ENCODE measurements around the gene GLRX.
A peak's percentile ranks its signal among the peaks of the same experiment; 100 is the strongest.

Gene GLRX

DNA sequence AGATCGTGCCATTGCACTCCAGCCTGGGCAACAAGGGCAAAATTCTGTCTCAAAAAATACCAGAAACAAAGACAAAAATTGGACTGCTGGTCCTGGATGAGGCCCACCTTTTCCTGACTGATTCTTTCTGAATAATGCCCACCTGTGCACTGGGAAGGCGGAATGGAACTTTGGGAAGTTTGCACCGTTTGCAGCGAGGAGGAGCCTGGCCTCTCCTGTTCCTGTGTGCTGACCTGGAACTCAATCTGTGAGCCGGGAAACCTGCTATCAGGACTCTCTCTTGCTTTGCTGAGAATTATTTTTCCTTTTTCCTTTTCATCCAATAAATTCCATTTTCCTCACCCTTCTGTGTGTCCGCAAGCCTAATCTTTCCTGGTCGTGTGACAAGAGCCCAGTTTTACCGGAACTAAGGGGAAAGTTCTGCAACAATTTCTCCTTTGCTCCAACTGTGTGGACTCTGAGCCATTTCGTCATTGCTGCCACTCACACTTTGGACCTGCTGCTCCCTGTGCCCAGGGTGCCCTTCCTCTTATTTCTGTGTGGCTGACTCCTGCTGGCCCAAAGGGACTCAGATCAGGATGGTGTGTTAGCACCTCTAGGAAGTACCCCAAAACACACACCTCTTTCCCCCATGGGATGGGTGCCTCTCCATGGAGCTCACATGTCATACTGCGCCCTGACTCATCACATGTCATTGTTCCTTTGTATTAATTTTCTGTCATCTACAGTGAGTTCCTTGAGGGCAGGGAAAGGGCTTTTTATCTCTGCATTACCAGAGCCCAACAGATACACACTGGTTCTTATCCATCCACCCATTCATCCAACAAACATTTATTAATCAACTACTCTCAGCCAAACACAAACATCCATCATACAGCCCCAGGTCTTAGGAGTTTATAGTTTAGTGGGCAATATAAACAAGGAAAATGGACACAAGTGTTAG lies 4.7 kb upstream of the GLRX start:
- ATAC-seq (ENCODE audit: low read depth), result no peak
- H3K4me1 ChIP-seq (ENCODE audit: insufficient read depth, poor library complexity, severe bottlenecking), result peaks cover 15% of the 10 kb centered on the region
- H3K9me3 ChIP-seq (ENCODE audit: severe bottlenecking), result no peaks in the 10 kb centered on the region
- no peaks in the 10 kb centered on the region for H3K36me3 ChIP-seq (ENCODE audit: low read depth)
- no peak overlapping the region for H3K27ac ChIP-seq (ENCODE audit: poor library complexity, severe bottlenecking)
- H3K4me3 ChIP-seq (ENCODE audit: severe bottlenecking), result no peak overlapping the region
- H3K27me3 ChIP-seq (ENCODE audit: insufficient read depth, poor library complexity, severe bottlenecking), result no peaks in the 10 kb centered on the region
- TF ChIP-seq, protein P1, sequence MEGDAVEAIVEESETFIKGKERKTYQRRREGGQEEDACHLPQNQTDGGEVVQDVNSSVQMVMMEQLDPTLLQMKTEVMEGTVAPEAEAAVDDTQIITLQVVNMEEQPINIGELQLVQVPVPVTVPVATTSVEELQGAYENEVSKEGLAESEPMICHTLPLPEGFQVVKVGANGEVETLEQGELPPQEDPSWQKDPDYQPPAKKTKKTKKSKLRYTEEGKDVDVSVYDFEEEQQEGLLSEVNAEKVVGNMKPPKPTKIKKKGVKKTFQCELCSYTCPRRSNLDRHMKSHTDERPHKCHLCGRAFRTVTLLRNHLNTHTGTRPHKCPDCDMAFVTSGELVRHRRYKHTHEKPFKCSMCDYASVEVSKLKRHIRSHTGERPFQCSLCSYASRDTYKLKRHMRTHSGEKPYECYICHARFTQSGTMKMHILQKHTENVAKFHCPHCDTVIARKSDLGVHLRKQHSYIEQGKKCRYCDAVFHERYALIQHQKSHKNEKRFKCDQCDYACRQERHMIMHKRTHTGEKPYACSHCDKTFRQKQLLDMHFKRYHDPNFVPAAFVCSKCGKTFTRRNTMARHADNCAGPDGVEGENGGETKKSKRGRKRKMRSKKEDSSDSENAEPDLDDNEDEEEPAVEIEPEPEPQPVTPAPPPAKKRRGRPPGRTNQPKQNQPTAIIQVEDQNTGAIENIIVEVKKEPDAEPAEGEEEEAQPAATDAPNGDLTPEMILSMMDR (IDR thresholded peaks at IDR 0.05; ENCODE audit: poor library complexity, severe bottlenecking), result no peak
- no peak for DNase-seq (ENCODE audit: low spot score)

- no peak for ATAC-seq (ENCODE audit: low read depth)
- TF ChIP-seq, protein P1 (IDR thresholded peaks at IDR 0.05; ENCODE audit: poor library complexity, severe bottlenecking), result no peak
- Histone ChIP-seq H3K27ac (ENCODE audit: poor library complexity, severe bottlenecking) (no peak overlapping the region), H3K27me3 (ENCODE audit: insufficient read depth, poor library complexity, severe bottlenecking) (no peaks in the 10 kb centered on the region), H3K36me3 (ENCODE audit: low read depth) (no peaks in the 10 kb centered on the region), H3K4me1 (ENCODE audit: insufficient read depth, poor library complexity, severe bottlenecking) (peaks cover 20% of the 10 kb centered on the region), H3K9me3 (ENCODE audit: severe bottlenecking) (no peaks in the 10 kb centered on the region), H3K4me3 (ENCODE audit: severe bottlenecking) (no peak overlapping the region)
- no peak for DNase-seq (ENCODE audit: low spot score)
These were observed 3.0 kb upstream of the GLRX start for GRCh38 chr5:95825495-95825894.

GRCh38 chr5:95824747-95825146 lies 2.2 kb upstream of the GLRX start:
- no peaks in the 10 kb centered on the region for H3K9me3 ChIP-seq (ENCODE audit: severe bottlenecking)
- H3K4me1 ChIP-seq (ENCODE audit: insufficient read depth, poor library complexity, severe bottlenecking), result peaks cover 20% of the 10 kb centered on the region
- H3K27me3 ChIP-seq (ENCODE audit: insufficient read depth, poor library complexity, severe bottlenecking), result no peaks in the 10 kb centered on the region
- peak overlapping the region; percentile 82 for H3K27ac ChIP-seq (ENCODE audit: poor library complexity, severe bottlenecking)
- ATAC-seq (ENCODE audit: low read depth) (no peak), DNase-seq (ENCODE audit: low spot score) (no peak)
- H3K4me3 ChIP-seq (ENCODE audit: severe bottlenecking), result no peak overlapping the region
- H3K36me3 ChIP-seq (ENCODE audit: low read depth), result no peaks in the 10 kb centered on the region
- TF ChIP-seq, protein P1 (IDR thresholded peaks at IDR 0.05; ENCODE audit: poor library complexity, severe bottlenecking), result no peak

DNA sequence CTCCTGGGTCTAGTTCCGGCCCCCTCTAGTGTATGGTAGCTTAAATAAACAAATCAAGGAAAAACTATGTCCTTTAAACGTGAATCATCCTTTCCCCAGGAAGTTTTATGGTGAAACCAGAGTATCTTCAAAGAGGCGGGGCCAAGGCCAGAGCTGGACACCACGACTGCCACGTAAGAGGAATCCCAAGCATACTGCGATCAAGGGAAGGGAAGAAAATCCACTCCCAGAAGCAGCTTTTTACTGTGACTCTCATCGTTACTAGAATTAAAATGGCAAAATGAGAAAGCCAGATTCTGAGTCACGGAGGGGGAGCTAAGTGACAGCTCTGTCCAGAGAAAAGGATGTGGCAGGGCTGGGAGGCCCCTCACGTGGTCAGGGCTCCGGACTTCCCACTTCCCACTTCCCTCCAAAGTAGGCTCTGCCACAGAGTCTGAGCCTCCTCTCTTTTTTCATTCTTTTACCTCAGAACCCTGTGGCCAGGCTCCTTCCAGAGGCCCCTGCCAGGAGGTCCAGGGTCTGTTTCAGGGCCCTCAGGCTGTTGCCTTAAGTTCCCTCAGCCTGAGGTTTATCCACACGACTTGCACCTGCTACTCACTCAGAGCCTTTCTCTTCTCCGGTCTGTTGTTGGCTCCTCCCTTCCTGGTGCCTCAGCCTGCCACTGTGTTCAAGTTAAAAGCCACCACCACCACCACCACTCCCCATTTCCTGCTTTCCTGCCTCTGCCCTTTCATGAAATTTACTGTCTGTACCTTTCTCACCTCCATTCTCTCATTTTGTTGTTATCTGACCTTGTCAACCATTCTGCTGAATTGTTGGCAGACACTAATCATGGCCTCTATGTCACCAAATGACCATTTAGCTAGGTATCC lies 1.4 kb upstream of the GLRX start:
- ATAC-seq (ENCODE audit: low read depth), result peak; percentile 60

More for the DNA sequence above, 1.4 kb upstream of the GLRX start:
- Histone ChIP-seq H3K27me3 (ENCODE audit: insufficient read depth, poor library complexity, severe bottlenecking) (no peaks in the 10 kb centered on the region), H3K4me1 (ENCODE audit: insufficient read depth, poor library complexity, severe bottlenecking) (peaks cover 20% of the 10 kb centered on the region), H3K9me3 (ENCODE audit: severe bottlenecking) (no peaks in the 10 kb centered on the region), H3K27ac (ENCODE audit: poor library complexity, severe bottlenecking) (peak overlapping the region; percentile 82), H3K4me3 (ENCODE audit: severe bottlenecking) (no peak overlapping the region), H3K36me3 (ENCODE audit: low read depth) (no peaks in the 10 kb centered on the region)
- TF ChIP-seq, protein P1 (IDR thresholded peaks at IDR 0.05; ENCODE audit: poor library complexity, severe bottlenecking), result no peak
- DNase-seq (ENCODE audit: low spot score), result peak; percentile 86
